Upper lobe of right lung (tissue), 1 donor: Measurements from ENCODE around the gene KCNJ8. TPM values are rescaled to one million over a fixed set of nuclear protein-coding genes. Genes with fewer than 3 reads are reported as not detected.

Source experiments
- ATAC-seq: fragments of 200-7000 bp; cut with Tn5 transposase; one replicate; pipeline ENCODE4 v1.9.1; 2020; ENCODE audit warnings: mild to moderate bottlenecking, moderate library complexity
- DNase-seq: peaks from one replicate; pipeline ENCODE4 v3.0.0-alpha.2; 2020
- H3K27ac ChIP-seq: fragments of 200-600 bp; one replicate; pipeline ENCODE4 v1.8.0; 2022
- H3K27me3 ChIP-seq: fragments of 200-600 bp; one replicate; pipeline ENCODE4 v1.8.0; 2022; ENCODE audit warnings: mild to moderate bottlenecking
- H3K36me3 ChIP-seq: fragments of 200-600 bp; one replicate; pipeline ENCODE4 v1.8.0; 2022
- H3K4me1 ChIP-seq: fragments of 200-600 bp; one replicate; pipeline ENCODE4 v1.8.0; 2022
- H3K4me3 ChIP-seq: fragments of 200-600 bp; one replicate; pipeline ENCODE4 v1.8.0; 2022; ENCODE audit warnings: mild to moderate bottlenecking
- H3K9me3 ChIP-seq: fragments of 200-600 bp; one replicate; pipeline ENCODE4 v1.8.0; 2022
- intact Hi-C: fragments of 100-400 bp; cut with DNase I; formaldehyde crosslinking; loops from one replicate; pipeline ENCODE4 v1.11.0; 2022
- total RNA-seq: library from RNA; stranded (reverse); fragmentation: NEBNext Ultra II Directional; extraction: Animal tissue kit (Norgen Biotek cat#: 25700); gene quantifications from one replicate; pipeline ENCODE4 v1.2.1, GENCODE V29; 2021
- TF ChIP-seq, protein P1 (sequence below): fragments of 200-600 bp; IDR thresholded peaks from one replicate; pipeline ENCODE4 v1.8.0; 2022; ENCODE audit warnings: antibody characterized with exemption
- donor health status: DM: no; HTN: yes; CAD: no; lungs with severe emphysema.

The KCNJ8 gene
- total RNA-seq, 1 donor from 2014 or later = 20.9 TPM

DNA sequence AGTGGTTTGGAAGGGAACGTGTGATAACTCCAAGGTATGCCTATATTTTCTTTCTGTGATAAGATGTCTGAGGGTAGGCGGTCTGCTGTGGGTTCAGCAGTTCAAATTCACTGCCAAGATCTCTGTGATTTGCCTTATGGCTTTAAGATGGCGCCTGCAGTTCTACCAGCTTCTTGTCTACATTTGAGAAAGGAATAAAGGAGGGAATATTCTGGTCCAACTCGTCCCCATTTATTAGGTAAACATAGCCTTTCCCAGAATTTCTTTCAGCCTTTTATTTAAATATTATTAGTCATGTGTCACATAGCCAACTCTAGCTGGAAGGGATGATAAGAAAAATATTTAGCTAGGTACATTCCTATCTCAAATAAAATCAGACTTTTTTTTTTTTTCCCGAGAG, 48.8 kb downstream of the KCNJ8 start:
- Histone ChIP-seq H3K36me3 (no peaks in the 10 kb centered on the region), H3K4me3 (no peak overlapping the region), H3K27me3 (no peaks in the 10 kb centered on the region), H3K9me3 (no peaks in the 10 kb centered on the region), H3K4me1 (no peaks in the 10 kb centered on the region), H3K27ac (no peak overlapping the region)
- no peak for DNase-seq
- ATAC-seq = no peak
- intact Hi-C loops = no loop called here
- TF ChIP-seq, protein P1, sequence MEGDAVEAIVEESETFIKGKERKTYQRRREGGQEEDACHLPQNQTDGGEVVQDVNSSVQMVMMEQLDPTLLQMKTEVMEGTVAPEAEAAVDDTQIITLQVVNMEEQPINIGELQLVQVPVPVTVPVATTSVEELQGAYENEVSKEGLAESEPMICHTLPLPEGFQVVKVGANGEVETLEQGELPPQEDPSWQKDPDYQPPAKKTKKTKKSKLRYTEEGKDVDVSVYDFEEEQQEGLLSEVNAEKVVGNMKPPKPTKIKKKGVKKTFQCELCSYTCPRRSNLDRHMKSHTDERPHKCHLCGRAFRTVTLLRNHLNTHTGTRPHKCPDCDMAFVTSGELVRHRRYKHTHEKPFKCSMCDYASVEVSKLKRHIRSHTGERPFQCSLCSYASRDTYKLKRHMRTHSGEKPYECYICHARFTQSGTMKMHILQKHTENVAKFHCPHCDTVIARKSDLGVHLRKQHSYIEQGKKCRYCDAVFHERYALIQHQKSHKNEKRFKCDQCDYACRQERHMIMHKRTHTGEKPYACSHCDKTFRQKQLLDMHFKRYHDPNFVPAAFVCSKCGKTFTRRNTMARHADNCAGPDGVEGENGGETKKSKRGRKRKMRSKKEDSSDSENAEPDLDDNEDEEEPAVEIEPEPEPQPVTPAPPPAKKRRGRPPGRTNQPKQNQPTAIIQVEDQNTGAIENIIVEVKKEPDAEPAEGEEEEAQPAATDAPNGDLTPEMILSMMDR = no peak

DNA sequence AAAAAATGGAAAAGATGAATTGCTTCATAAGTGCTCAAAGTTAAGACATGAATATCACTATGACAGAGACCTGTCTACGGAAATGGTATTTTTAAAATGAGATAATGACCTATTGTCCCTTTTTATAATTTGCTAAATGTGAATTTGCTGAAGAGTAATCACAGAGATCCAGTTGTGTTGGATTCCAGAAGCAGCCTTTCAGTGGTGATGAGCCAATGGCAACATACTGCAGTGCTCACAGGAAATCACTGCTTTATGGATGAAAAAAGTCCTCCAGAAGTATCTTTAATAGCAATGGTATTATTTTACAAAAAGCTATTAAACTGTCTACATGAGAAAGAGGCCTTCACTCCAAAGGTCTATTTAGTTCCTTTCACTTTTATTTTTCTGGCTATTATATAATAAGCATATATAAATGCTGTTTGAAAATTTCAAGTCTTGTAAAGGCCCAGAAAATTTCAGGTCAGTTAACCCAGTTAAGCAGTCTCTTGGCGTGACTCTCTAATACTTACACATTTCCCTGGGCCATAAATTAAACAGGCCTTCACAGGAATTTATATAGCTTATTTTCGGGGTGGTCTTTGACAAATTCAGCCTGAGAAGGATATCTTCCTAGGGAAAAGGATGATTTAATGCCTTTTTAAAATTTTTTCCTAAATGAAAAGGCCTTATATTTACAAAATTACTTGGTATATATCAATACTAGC, 55.4 kb downstream of the KCNJ8 start:
- Histone ChIP-seq H3K4me3 (no peak overlapping the region), H3K9me3 (no peaks in the 10 kb centered on the region), H3K36me3 (no peaks in the 10 kb centered on the region), H3K27me3 (no peaks in the 10 kb centered on the region), H3K27ac (no peak overlapping the region), H3K4me1 (no peaks in the 10 kb centered on the region)
- intact Hi-C loops = no loop called here
- DNase-seq (no peak), ATAC-seq (no peak)
- TF ChIP-seq, protein P1 = no peak

DNA sequence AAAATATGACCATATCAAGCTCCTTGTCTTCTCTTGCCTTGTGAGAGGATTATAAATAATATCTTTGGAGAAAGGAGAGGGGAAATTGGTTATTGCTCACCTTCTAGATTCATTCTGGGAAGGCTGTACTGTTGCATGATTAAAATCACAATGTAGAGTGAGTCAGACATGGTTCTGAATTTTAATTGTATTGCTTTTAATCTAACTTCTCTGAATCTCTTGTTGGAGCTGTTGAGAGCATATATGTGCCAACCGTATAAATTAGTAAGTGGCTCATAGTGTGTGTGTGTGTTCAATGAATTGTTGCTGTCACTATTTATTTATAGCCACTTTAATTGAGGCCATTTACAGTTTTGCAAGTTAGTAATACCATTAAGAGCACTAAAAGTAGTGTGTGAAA, 56.1 kb downstream of the KCNJ8 start:
- Histone ChIP-seq H3K9me3 (no peaks in the 10 kb centered on the region), H3K27ac (no peak overlapping the region), H3K27me3 (no peaks in the 10 kb centered on the region), H3K36me3 (no peaks in the 10 kb centered on the region), H3K4me1 (no peaks in the 10 kb centered on the region), H3K4me3 (no peak overlapping the region)
- no peak for ATAC-seq
- DNase-seq = no peak
- TF ChIP-seq, protein P1 = no peak
- intact Hi-C loops = no loop called here

DNA sequence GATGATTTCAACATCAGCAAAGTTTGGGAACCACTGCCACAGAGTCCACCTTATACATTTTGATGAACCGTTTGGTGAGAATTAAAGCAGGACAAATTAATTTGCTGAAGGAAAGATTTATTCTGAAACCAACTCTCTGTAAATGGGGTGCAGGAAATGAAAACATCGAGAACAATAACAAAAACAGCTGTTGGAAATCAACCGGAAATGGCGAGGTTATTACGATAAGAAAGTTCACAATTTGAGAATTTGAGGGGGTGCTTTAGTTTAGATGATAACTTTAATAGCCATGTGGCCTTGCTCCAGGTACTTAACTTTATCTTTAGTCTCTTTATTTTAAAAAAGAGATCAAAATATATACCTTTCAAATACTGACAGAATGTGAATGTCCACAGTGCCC, 56.7 kb downstream of the KCNJ8 start:
- intact Hi-C loops = no loop called here
- no peaks in the 10 kb centered on the region for H3K9me3 ChIP-seq
- H3K4me1 ChIP-seq = no peaks in the 10 kb centered on the region
- no peaks in the 10 kb centered on the region for H3K36me3 ChIP-seq
- no peak for DNase-seq
- H3K27me3 ChIP-seq = no peaks in the 10 kb centered on the region
- no peak for ATAC-seq
- TF ChIP-seq, protein P1 = no peak
- no peak overlapping the region for H3K4me3 ChIP-seq
- H3K27ac ChIP-seq = no peak overlapping the region

DNA sequence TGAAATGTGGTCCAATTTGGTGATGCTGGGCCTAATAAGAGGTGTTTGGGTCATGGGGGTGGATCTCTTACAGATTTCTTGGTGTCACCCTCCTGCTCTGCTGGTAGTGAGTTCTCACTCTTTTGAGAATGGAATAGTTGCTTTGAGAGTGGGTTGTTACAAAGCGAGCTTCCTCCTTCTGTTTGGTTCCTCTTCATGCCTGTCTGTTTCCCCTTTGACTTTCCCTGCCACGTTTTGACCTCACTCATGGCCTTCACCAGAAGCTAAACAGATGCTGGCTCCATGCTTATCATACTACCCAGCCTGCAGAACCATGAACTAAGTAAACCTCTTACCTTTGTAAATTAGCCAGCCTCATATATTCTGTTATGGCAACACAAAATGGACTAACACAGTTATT, 59.1 kb downstream of the KCNJ8 start:
- H3K27me3 ChIP-seq = no peaks in the 10 kb centered on the region
- ATAC-seq = peak; percentile 23
- H3K36me3 ChIP-seq = no peaks in the 10 kb centered on the region
- no peaks in the 10 kb centered on the region for H3K9me3 ChIP-seq
- H3K4me3 ChIP-seq = no peak overlapping the region
- TF ChIP-seq, protein P1 = no peak
- no peak overlapping the region for H3K27ac ChIP-seq
- DNase-seq = no peak
- H3K4me1 ChIP-seq = no peaks in the 10 kb centered on the region
- intact Hi-C loops = no loop called here

Other genes with a start within 250 kb of the KCNJ8 start
- 1.7 TPM for gene SPX, start 248.4 kb downstream of the KCNJ8 start, total RNA-seq
- gene GYS2, start 169.9 kb downstream of the KCNJ8 start, total RNA-seq = not detected
- 410 TPM for gene LDHB, start 116.9 kb downstream of the KCNJ8 start, total RNA-seq
- 32.6 TPM for gene ABCC9, start 166.7 kb upstream of the KCNJ8 start, total RNA-seq